H1 (cell line): ENCODE data around the gene UQCR10. TPM values are rescaled to one million over a fixed set of nuclear protein-coding genes. Genes with fewer than 3 reads are reported as not detected.

Experiments
- EZH2 ChIP-seq: fragments of 200-600 bp; sonication (generic); IDR thresholded peaks from 2 replicates; pipeline ENCODE4 v1.7.1; 2012; ENCODE audit warnings: low read depth, mild to moderate bottlenecking, moderate library complexity, low read length, inconsistent platforms; ENCODE audit not compliant: severe bottlenecking
- RAD21 ChIP-seq, 2 experiments: IDR thresholded peaks in 1 of 2; conservative IDR thresholded peaks in 1 of 2; 2 replicates each; pipeline ENCODE4 v1.6.1; 2011; ENCODE audit warnings: low read depth in 2 of 2, low read length in 2 of 2, improper control_type of control experiment in 1 of 2, inconsistent platforms in 1 of 2, mild to moderate bottlenecking in 1 of 2, moderate library complexity in 1 of 2
- RBBP5 ChIP-seq: IDR thresholded peaks from 2 replicates; pipeline ENCODE4 v1.7.1; 2012; ENCODE audit warnings: low read depth, mild to moderate bottlenecking, inconsistent platforms, low read length, moderate library complexity, borderline replicate concordance
- polyA plus RNA-seq, 7 experiments: library from polyadenylated mRNA; depleted of rRNA in 3 of 7; stranded (reverse) in 5 of 7; unstranded in 2 of 7; fragments of >200 nt in 5 of 7; fragments of 200-250 nt in 2 of 7; gene quantifications; 1 replicate in 5 of 7; 2 replicates in 1 of 7; 4 replicates in 1 of 7; pipeline versions ENCODE4 v1.2.1 to v1.2.3, GENCODE V29; 2011 to 2013; ENCODE audit warnings: missing spikeins in 2 of 7, mixed read lengths in 2 of 7
- total RNA-seq: library from RNA; stranded (reverse); fragmentation: NEBNext Ultra II Directional; extraction: Animal tissue kit (Norgen Biotek cat#: 25700); gene quantifications from 2 replicates; pipeline ENCODE4 v1.2.1, GENCODE V29; 2021

UQCR10 gene
- total and polyA plus RNA-seq, 2 of the 8 experiments (the other 6 are each of a cell fraction or from before 2014, with no cell fraction given) = 102 to 260 TPM

DNA sequence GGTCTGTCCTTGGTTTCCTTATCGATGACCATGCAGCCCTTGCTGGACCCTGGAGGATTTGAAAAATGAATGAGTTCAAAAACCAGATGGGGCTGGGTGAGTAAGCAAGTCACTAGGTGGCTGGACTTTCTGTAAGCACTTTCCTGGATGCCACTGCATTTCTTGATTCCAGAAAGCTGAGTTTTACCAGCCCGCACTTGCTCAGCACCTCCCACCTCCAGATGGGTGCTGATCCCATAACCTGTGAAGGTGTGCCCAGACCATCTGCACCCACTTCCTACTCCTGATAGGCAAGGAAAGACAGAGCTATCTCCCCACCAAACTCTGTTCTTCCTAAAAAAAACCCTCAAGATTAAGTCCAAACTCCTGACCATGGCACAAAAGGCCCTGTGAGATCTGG lies 49.8 kb downstream of the UQCR10 start (continued):
- TF ChIP-seq RAD21 (IDR thresholded peaks at IDR 0.05 in 1 of 2, conservative IDR thresholded peaks at IDR 0.05 in 1 of 2; ENCODE audit: low read depth in 2 of 2, low read length in 2 of 2) (no peak), EZH2 (no peak), RBBP5 (no peak)
